Measurements from ENCODE around the gene SPARCL1.

The SPARCL1 gene

GRCh38 chr4:87545052-87545451 lies 15.9 kb upstream of the SPARCL1 start:
- no peaks in the 10 kb centered on the region for H3F3A ChIP-seq (ENCODE audit: insufficient read depth, low read length)
- no peaks in the 10 kb centered on the region for H4K20me1 ChIP-seq (ENCODE audit: insufficient read depth, low read length)
- no peaks in the 10 kb centered on the region for H3K36me3 ChIP-seq (ENCODE audit: insufficient read depth, low read length)
- no peaks in the 10 kb centered on the region for H3K27me3 ChIP-seq (ENCODE audit: insufficient read depth, low read length)
- H3K9ac ChIP-seq (ENCODE audit: low read length), result no peak overlapping the region
- no peak for TF ChIP-seq CTCF (IDR thresholded peaks at IDR 0.05; ENCODE audit: low read length)
- no peak for TF ChIP-seq EZH2 (IDR thresholded peaks at IDR 0.05; ENCODE audit: borderline replicate concordance, low read length)
- no peaks in the 10 kb centered on the region for H3K4me1 ChIP-seq (ENCODE audit: insufficient read depth, low read length, severe bottlenecking)
- H3K9me3 ChIP-seq (ENCODE audit: low read length), result no peaks in the 10 kb centered on the region
- no peak overlapping the region for H3K4me2 ChIP-seq (ENCODE audit: low read length)
- H3K4me3 ChIP-seq (ENCODE audit: low read depth, low read length, poor library complexity, severe bottlenecking), result no peak overlapping the region
- no peak overlapping the region for H3K27ac ChIP-seq (ENCODE audit: low read depth, low read length, poor library complexity, severe bottlenecking)
- H3K9me2 ChIP-seq (ENCODE audit: low read depth, low read length), result no peaks in the 10 kb centered on the region
- H3K79me2 ChIP-seq (ENCODE audit: insufficient read depth, low read length), result no peaks in the 10 kb centered on the region
- H2AFZ ChIP-seq (ENCODE audit: low read length), result no peak overlapping the region

GRCh38 chr4:87543835-87544461 lies 14.8 kb upstream of the SPARCL1 start:
- Histone ChIP-seq H3K4me3 (ENCODE audit: low read depth, low read length, poor library complexity, severe bottlenecking) (no peak overlapping the region), H3K9me2 (ENCODE audit: low read depth, low read length) (no peaks in the 10 kb centered on the region), H3F3A (ENCODE audit: insufficient read depth, low read length) (no peaks in the 10 kb centered on the region), H4K20me1 (ENCODE audit: insufficient read depth, low read length) (no peaks in the 10 kb centered on the region), H3K27me3 (ENCODE audit: insufficient read depth, low read length) (no peaks in the 10 kb centered on the region), H3K9me3 (ENCODE audit: low read length) (no peaks in the 10 kb centered on the region), H3K27ac (ENCODE audit: low read depth, low read length, poor library complexity, severe bottlenecking) (no peak overlapping the region), H3K4me1 (ENCODE audit: insufficient read depth, low read length, severe bottlenecking) (no peaks in the 10 kb centered on the region), H3K4me2 (ENCODE audit: low read length) (no peak overlapping the region), H3K9ac (ENCODE audit: low read length) (no peak overlapping the region), H3K79me2 (ENCODE audit: insufficient read depth, low read length) (no peaks in the 10 kb centered on the region), H2AFZ (ENCODE audit: low read length) (no peak overlapping the region), H3K36me3 (ENCODE audit: insufficient read depth, low read length) (no peaks in the 10 kb centered on the region)
- TF ChIP-seq EZH2 (IDR thresholded peaks at IDR 0.05; ENCODE audit: borderline replicate concordance, low read length) (no peak), CTCF (IDR thresholded peaks at IDR 0.05; ENCODE audit: low read length) (peak; percentile 10; the same call in 1 of the 2 replicates)

- Histone ChIP-seq H3K27me3 (ENCODE audit: insufficient read depth, low read length) (no peaks in the 10 kb centered on the region), H3K9me3 (ENCODE audit: low read length) (no peaks in the 10 kb centered on the region), H3K9ac (ENCODE audit: low read length) (no peak overlapping the region), H4K20me1 (ENCODE audit: insufficient read depth, low read length) (no peaks in the 10 kb centered on the region), H3K4me2 (ENCODE audit: low read length) (no peak overlapping the region), H3K4me3 (ENCODE audit: low read depth, low read length, poor library complexity, severe bottlenecking) (no peak overlapping the region), H2AFZ (ENCODE audit: low read length) (no peak overlapping the region), H3K4me1 (ENCODE audit: insufficient read depth, low read length, severe bottlenecking) (no peaks in the 10 kb centered on the region), H3K36me3 (ENCODE audit: insufficient read depth, low read length) (no peaks in the 10 kb centered on the region), H3K27ac (ENCODE audit: low read depth, low read length, poor library complexity, severe bottlenecking) (no peak overlapping the region), H3F3A (ENCODE audit: insufficient read depth, low read length) (no peaks in the 10 kb centered on the region), H3K9me2 (ENCODE audit: low read depth, low read length) (no peaks in the 10 kb centered on the region), H3K79me2 (ENCODE audit: insufficient read depth, low read length) (no peaks in the 10 kb centered on the region)
- no peak for TF ChIP-seq CTCF (IDR thresholded peaks at IDR 0.05; ENCODE audit: low read length)
- TF ChIP-seq EZH2 (IDR thresholded peaks at IDR 0.05; ENCODE audit: borderline replicate concordance, low read length), result no peak
Observed at GRCh38 chr4:87542734-87543312, 13.6 kb upstream of the SPARCL1 start.

Measured in OCI-LY1 (cell line).